ENCODE measurements around the gene GLT6D1. TPM values are rescaled to one million over a fixed set of nuclear protein-coding genes. Genes with fewer than 3 reads are reported as not detected.

The GLT6D1 gene
- total RNA-seq, 1 experiment from 2014 or later: not detected

DNA sequence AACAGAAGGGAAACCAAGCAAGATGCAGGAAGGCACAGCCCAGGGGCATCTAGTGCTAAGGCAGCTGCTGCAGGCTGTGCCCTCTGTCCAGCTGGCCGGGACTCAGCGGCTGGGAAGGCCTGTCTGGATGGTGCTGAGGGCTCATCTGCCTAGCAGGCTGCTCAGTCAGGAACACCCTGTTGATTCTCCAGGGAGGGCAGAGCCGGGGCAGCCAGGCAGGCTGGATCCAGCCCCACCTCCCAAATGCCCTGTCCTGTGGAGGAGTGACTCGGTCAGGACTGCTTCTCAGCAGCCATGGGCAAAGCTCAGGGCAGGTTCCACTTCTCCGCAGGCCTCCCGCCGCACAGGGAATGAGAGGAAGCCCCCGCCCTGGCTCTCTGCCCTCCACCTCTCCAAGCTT lies 16.0 kb upstream of the GLT6D1 start:
- Mint-ChIP-seq H3K9me3 (ENCODE audit: low read depth, unreplicated experiment) (peaks cover 4% of the 10 kb centered on the region), H3K4me1 (ENCODE audit: low read depth, unreplicated experiment) (no peaks in the 10 kb centered on the region), H3K36me3 (ENCODE audit: insufficient read depth, unreplicated experiment) (no peaks in the 10 kb centered on the region), H3K27ac (ENCODE audit: unreplicated experiment) (no peak overlapping the region), H3K4me3 (ENCODE audit: low read depth, unreplicated experiment) (no peak overlapping the region), H3K27me3 (ENCODE audit: unreplicated experiment) (peaks cover 29% of the 10 kb centered on the region)
- BruUV-seq (replicated peaks): no TSS peak
- intact Hi-C loops (cut with micrococcal nuclease; ENCODE audit: unreplicated experiment): no loop called here
- CTCF ChIA-PET: no interaction called here
- no peak for DNase-seq
- no peak for TF ChIP-seq CTCF (IDR thresholded peaks at IDR 0.05; ENCODE audit: unreplicated experiment)

DNA sequence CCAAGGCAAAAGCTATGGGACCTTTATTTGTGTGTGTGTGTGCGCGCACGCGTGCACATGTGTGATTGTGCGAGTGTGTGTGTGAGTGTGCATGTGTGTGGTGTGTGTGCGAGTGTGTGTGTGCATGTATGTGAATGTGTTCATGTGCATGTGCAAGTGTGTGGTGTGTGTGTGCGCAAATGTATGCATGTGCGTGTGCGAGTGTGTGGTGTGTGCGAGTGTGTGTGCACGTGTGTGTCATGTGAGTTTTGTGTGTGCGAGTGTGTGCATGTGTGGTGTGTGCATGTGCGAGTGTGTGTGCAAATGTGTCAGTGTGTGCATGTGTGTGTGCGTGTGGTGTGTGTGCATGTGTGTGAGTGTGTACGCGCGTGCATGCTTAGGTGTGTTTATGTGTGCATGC lies 11.1 kb upstream of the GLT6D1 start:
- peaks cover 12% of the 10 kb centered on the region for H3K9me3 Mint-ChIP-seq (ENCODE audit: low read depth, unreplicated experiment)
- no peak for DNase-seq
- CTCF ChIA-PET: no interaction called here
- TF ChIP-seq CTCF (IDR thresholded peaks at IDR 0.05; ENCODE audit: unreplicated experiment): no peak
- peaks cover 24% of the 10 kb centered on the region for H3K27me3 Mint-ChIP-seq (ENCODE audit: unreplicated experiment)
- BruUV-seq (replicated peaks): no TSS peak
- H3K27ac Mint-ChIP-seq (ENCODE audit: unreplicated experiment): no peak overlapping the region
- H3K4me3 Mint-ChIP-seq (ENCODE audit: low read depth, unreplicated experiment): no peak overlapping the region
- intact Hi-C loops (cut with micrococcal nuclease; ENCODE audit: unreplicated experiment): no loop called here
- H3K36me3 Mint-ChIP-seq (ENCODE audit: insufficient read depth, unreplicated experiment): no peaks in the 10 kb centered on the region
- no peaks in the 10 kb centered on the region for H3K4me1 Mint-ChIP-seq (ENCODE audit: low read depth, unreplicated experiment)

DNA sequence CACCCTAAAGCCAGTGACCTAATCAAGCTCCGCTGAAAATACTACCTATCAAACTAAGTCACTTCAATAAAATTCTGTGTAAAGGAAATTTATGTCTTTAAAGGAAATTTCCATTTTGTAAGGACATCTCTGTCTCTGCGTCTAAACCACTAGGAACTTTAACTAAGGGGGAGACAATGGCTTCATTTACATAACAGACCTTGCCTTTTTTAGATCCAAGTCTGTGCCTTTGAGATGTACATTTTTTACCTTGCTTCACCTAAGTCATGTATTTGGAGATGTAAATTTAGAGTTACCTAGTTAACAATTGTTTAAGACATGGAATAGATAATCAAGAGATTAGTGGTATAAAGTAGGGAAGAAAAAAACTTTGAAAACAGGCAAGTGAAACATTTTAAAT lies 10.2 kb upstream of the GLT6D1 start:
- no peak for TF ChIP-seq CTCF (IDR thresholded peaks at IDR 0.05; ENCODE audit: unreplicated experiment)

GRCh38 chr9:135648494-135649410 lies 9.4 kb upstream of the GLT6D1 start:
- Mint-ChIP-seq H3K36me3 (ENCODE audit: insufficient read depth, unreplicated experiment) (no peaks in the 10 kb centered on the region), H3K4me3 (ENCODE audit: low read depth, unreplicated experiment) (no peak overlapping the region), H3K9me3 (ENCODE audit: low read depth, unreplicated experiment) (peaks cover 19% of the 10 kb centered on the region), H3K27me3 (ENCODE audit: unreplicated experiment) (peaks cover 24% of the 10 kb centered on the region), H3K4me1 (ENCODE audit: low read depth, unreplicated experiment) (no peaks in the 10 kb centered on the region), H3K27ac (ENCODE audit: unreplicated experiment) (no peak overlapping the region)
- intact Hi-C loops (cut with micrococcal nuclease; ENCODE audit: unreplicated experiment): no loop called here
- TF ChIP-seq CTCF (IDR thresholded peaks at IDR 0.05; ENCODE audit: unreplicated experiment): no peak
- BruUV-seq (replicated peaks): no TSS peak
- no peak for DNase-seq
- CTCF ChIA-PET: no interaction called here

More for the DNA sequence above, 10.2 kb upstream of the GLT6D1 start:
- H3K4me1 Mint-ChIP-seq (ENCODE audit: low read depth, unreplicated experiment): no peaks in the 10 kb centered on the region
- H3K9me3 Mint-ChIP-seq (ENCODE audit: low read depth, unreplicated experiment): peaks cover 17% of the 10 kb centered on the region
- DNase-seq: no peak
- H3K4me3 Mint-ChIP-seq (ENCODE audit: low read depth, unreplicated experiment): no peak overlapping the region
- BruUV-seq (replicated peaks): no TSS peak
- CTCF ChIA-PET: no interaction called here
- no peaks in the 10 kb centered on the region for H3K36me3 Mint-ChIP-seq (ENCODE audit: insufficient read depth, unreplicated experiment)
- no peak overlapping the region for H3K27ac Mint-ChIP-seq (ENCODE audit: unreplicated experiment)
- intact Hi-C loops (cut with micrococcal nuclease; ENCODE audit: unreplicated experiment): no loop called here
- peaks cover 24% of the 10 kb centered on the region for H3K27me3 Mint-ChIP-seq (ENCODE audit: unreplicated experiment)

Data from Calu3 (cell line).